ENCODE results near the gene TEX35.

DNA sequence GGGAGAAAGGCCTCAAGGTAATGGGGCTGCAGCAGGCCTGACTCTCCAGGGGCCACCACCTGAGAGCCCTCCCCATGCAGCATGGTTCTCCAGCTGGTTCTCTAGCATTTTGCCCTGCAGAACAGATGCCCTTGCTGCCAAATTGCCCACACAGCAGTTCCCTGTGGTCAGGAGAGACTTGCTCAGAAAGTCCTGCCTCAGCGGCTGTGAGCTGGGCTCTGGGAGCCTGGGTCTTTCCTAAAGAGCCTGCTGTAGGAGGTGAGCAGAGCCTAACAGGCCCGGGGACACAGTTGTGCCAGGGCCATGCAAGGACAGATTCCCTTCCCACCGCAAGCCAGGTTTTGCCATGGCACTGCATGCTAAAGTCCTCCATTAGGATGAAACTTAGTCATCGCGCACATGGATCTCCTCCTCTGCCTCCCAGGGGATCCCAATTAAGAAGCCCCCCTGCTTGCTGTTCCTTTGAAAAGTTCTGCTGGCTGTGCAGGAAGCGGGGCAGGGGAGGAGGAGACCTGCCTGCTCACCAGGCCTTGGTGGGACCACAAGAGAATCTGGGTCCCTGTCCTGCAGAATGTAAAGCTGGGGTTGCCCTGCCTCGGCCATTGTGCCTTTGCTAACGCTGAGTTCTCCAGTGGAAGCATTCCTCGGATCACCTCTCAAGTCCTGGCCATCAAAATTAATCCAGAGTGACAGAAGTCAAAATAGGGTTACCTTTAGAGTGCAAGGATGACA, 21.4 kb downstream of the TEX35 start:
- TF ChIP-seq, protein P1, sequence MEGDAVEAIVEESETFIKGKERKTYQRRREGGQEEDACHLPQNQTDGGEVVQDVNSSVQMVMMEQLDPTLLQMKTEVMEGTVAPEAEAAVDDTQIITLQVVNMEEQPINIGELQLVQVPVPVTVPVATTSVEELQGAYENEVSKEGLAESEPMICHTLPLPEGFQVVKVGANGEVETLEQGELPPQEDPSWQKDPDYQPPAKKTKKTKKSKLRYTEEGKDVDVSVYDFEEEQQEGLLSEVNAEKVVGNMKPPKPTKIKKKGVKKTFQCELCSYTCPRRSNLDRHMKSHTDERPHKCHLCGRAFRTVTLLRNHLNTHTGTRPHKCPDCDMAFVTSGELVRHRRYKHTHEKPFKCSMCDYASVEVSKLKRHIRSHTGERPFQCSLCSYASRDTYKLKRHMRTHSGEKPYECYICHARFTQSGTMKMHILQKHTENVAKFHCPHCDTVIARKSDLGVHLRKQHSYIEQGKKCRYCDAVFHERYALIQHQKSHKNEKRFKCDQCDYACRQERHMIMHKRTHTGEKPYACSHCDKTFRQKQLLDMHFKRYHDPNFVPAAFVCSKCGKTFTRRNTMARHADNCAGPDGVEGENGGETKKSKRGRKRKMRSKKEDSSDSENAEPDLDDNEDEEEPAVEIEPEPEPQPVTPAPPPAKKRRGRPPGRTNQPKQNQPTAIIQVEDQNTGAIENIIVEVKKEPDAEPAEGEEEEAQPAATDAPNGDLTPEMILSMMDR (IDR thresholded peaks at IDR 0.05): no peak
- no peak for TF ChIP-seq POLR2A (IDR thresholded peaks at IDR 0.05)
